Parathyroid adenoma (tissue), 2 donors: ENCODE data around the gene FAM83G.

Experiments
- H2AFZ ChIP-seq: fragments of 300-600 bp; sonication (generic); one replicate; pipeline ENCODE4 v1.7.0; 2017; ENCODE audit warnings: antibody characterized with exemption, mild to moderate bottlenecking
- H3K27ac ChIP-seq: fragments of 300-600 bp; sonication (generic); one replicate; pipeline ENCODE4 v1.7.0; 2017
- H3K27me3 ChIP-seq: fragments of 300-600 bp; sonication (generic); one replicate; pipeline ENCODE4 v1.7.0; 2017; ENCODE audit warnings: low read length; ENCODE audit not compliant: control insufficient read depth, insufficient read depth
- H3K36me3 ChIP-seq: fragments of 300-600 bp; sonication (generic); one replicate; pipeline ENCODE4 v1.7.0; 2017; ENCODE audit warnings: low read length; ENCODE audit not compliant: control insufficient read depth, insufficient read depth
- H3K4me1 ChIP-seq: fragments of 300-600 bp; sonication (generic); one replicate; pipeline ENCODE4 v1.7.0; 2017; ENCODE audit warnings: control low read depth
- H3K4me2 ChIP-seq: fragments of 300-600 bp; sonication (generic); one replicate; pipeline ENCODE4 v1.7.0; 2017; ENCODE audit warnings: low read length
- H3K4me3 ChIP-seq: fragments of 300-600 bp; sonication (generic); one replicate; pipeline ENCODE4 v1.7.0; 2017; ENCODE audit warnings: low read depth, low read length
- H3K79me2 ChIP-seq: fragments of 300-600 bp; sonication (generic); one replicate; pipeline ENCODE4 v1.7.0; 2017; ENCODE audit warnings: control low read depth
- H3K9ac ChIP-seq: fragments of 300-600 bp; sonication (generic); one replicate; pipeline ENCODE4 v1.7.0; 2017; ENCODE audit warnings: mild to moderate bottlenecking
- H3K9me3 ChIP-seq: fragments of 300-600 bp; sonication (generic); one replicate; pipeline ENCODE4 v1.7.0; 2017; ENCODE audit warnings: low read length; ENCODE audit not compliant: control insufficient read depth
- TF ChIP-seq, protein P1 (sequence below): fragments of 300-600 bp; sonication (generic); IDR thresholded peaks from one replicate; pipeline ENCODE4 v1.7.0; 2017; ENCODE audit warnings: antibody characterized with exemption, mild to moderate bottlenecking
- donor health status: primary hyperparathyroidism.

FAM83G gene

DNA sequence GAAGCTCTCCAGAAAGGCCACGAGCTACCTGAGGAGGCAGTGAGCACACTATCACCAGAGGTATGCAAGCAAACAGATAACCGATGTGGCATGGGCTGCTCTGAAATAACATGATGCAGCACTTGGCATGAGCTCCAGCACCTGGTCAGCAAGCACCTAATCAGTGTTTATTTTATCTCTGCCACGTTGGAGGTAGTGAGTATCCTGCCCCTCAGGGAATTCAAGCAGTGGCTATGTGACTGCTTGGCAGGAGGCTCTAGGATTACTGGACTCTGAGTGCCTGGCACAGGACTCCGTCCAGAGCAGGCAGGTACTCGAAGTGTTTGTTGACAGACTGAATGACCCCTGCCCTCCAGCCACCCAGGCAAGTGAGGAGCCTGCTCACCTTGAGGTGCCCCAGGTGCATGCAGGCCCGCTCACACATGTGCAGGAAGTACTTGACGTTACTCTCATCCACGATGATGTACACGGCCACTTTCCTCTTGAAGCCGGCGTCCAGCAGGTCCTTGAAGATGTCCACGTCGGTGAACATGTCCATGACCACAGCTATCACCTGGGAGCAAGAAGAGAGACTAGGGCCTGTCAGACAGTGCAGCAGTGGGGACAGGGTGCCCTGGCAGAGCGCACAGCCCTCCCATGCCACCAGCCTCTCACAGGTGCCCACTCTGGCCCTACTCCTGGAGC, 16.6 kb downstream of the FAM83G start:
- Histone ChIP-seq H3K36me3 (no peaks in the 10 kb centered on the region), H3K4me3 (no peak overlapping the region), H3K79me2 (peaks cover 2% of the 10 kb centered on the region), H3K4me1 (no peaks in the 10 kb centered on the region), H3K9me3 (no peaks in the 10 kb centered on the region), H3K27ac (no peak overlapping the region), H3K9ac (no peak overlapping the region), H3K27me3 (no peaks in the 10 kb centered on the region), H2AFZ (no peak overlapping the region), H3K4me2 (no peak overlapping the region)
- TF ChIP-seq, protein P1, sequence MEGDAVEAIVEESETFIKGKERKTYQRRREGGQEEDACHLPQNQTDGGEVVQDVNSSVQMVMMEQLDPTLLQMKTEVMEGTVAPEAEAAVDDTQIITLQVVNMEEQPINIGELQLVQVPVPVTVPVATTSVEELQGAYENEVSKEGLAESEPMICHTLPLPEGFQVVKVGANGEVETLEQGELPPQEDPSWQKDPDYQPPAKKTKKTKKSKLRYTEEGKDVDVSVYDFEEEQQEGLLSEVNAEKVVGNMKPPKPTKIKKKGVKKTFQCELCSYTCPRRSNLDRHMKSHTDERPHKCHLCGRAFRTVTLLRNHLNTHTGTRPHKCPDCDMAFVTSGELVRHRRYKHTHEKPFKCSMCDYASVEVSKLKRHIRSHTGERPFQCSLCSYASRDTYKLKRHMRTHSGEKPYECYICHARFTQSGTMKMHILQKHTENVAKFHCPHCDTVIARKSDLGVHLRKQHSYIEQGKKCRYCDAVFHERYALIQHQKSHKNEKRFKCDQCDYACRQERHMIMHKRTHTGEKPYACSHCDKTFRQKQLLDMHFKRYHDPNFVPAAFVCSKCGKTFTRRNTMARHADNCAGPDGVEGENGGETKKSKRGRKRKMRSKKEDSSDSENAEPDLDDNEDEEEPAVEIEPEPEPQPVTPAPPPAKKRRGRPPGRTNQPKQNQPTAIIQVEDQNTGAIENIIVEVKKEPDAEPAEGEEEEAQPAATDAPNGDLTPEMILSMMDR = no peak

DNA sequence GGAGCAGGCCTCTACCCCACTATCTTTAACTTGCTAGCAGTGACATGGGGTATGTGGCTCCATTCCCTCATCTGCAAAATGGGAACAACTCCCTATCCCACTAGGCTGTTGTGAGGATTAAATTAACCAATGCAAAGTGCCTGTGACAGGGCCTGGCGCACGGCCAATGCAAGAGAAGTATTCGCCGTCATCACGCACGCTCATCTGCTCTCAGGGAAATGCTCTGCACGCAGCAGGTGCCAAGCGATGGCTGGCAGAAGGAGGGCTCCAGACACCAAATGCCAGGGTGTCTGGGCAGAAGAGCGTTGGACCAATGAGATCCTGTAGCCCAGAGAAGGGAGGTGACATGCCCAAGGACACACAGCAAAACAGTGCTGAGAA, 17.3 kb downstream of the FAM83G start:
- TF ChIP-seq, protein P1 = no peak
- Histone ChIP-seq H3K4me2 (no peak overlapping the region), H3K27ac (no peak overlapping the region), H3K4me3 (no peak overlapping the region), H3K9ac (no peak overlapping the region), H3K27me3 (no peaks in the 10 kb centered on the region), H3K36me3 (no peaks in the 10 kb centered on the region), H3K4me1 (no peaks in the 10 kb centered on the region), H2AFZ (no peak overlapping the region), H3K79me2 (no peaks in the 10 kb centered on the region), H3K9me3 (no peaks in the 10 kb centered on the region)

DNA sequence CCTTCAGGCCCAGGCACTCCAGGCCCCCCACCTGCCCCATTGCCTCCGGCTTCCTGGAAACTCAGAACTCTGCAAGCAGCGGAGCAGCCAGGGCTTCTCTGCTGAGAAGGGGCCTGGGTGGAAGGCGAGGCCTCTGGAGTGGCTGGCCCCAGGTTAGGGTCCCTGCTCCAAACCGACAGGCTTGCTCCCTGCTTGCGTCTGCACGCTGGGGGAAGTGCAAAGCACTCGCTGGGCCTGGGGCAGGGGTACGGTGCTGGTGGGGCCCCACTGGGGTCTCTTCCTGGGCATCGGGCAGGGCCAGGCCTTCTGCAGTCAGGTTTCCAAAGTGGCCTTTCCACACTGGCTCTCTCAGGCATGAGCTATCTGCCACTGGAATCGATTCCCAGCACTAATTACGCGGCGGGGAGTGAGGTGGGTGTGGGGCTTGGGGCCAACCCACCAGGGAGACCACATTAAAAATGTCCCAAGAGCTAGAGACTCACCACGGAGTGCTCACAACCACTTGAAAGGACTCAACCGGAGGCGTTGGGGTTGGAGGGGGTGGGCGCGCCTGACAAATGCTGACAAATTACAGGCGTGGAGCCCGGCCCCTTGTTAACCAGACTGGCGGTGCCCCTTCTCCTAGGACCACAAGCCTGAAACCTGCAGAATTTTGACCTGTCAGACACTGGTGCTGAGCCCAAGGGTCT, 17.9 kb downstream of the FAM83G start:
- Histone ChIP-seq H3K27me3 (no peaks in the 10 kb centered on the region), H3K4me3 (no peak overlapping the region), H3K27ac (no peak overlapping the region), H2AFZ (no peak overlapping the region), H3K9me3 (no peaks in the 10 kb centered on the region), H3K4me1 (no peaks in the 10 kb centered on the region), H3K9ac (no peak overlapping the region), H3K36me3 (no peaks in the 10 kb centered on the region), H3K4me2 (no peak overlapping the region), H3K79me2 (no peaks in the 10 kb centered on the region)
- TF ChIP-seq, protein P1 = no peak

DNA sequence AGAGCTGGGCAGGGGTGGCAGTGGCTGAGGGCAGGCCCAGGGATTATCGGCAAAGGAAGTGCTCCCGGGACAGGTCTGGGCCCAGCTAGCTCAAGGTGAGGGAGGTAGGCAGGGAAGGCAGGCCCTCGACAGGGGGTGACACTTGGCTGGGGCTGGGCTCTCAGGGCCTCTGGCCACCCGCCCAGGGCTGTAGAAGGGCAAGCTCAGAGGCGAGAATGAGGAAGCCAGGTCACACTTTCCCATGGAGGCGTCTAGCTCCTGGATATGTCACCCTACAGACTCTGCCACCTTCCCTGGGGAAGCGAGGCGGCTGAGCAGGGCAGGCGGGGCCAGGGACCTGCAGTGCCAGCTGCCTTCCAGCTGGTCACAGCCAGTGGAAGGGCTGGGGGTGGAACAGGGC, 19.1 kb downstream of the FAM83G start:
- TF ChIP-seq, protein P1 = no peak
- no peaks in the 10 kb centered on the region for H3K27me3 ChIP-seq
- no peak overlapping the region for H2AFZ ChIP-seq
- H3K79me2 ChIP-seq = no peaks in the 10 kb centered on the region
- no peak overlapping the region for H3K4me3 ChIP-seq
- no peaks in the 10 kb centered on the region for H3K9me3 ChIP-seq
- no peak overlapping the region for H3K9ac ChIP-seq
- no peaks in the 10 kb centered on the region for H3K4me1 ChIP-seq
- H3K27ac ChIP-seq = no peak overlapping the region
- no peak overlapping the region for H3K4me2 ChIP-seq
- no peaks in the 10 kb centered on the region for H3K36me3 ChIP-seq
